ENCODE data around the gene MT1X. TPM values are rescaled to one million over a fixed set of nuclear protein-coding genes. Genes with fewer than 3 reads are reported as not detected.

MT1X gene
- total and polyA plus RNA-seq, 2 donors from 2014 or later, result 223 to 476 TPM

- intact Hi-C loops (cut with DNase I), result no loop called here
- no peak overlapping the region for H3K4me3 ChIP-seq (ENCODE audit: low read length in 3 of 3)
- no peak overlapping the region for H3K9ac ChIP-seq (ENCODE audit: low read length in 3 of 3)
- no peak overlapping the region for H3K27ac ChIP-seq (ENCODE audit: low read depth in 2 of 2, low read length in 2 of 2)
- no peaks in the 10 kb centered on the region for H3K36me3 ChIP-seq (ENCODE audit: control insufficient read depth in 2 of 3, insufficient read depth in 3 of 3, low read length in 3 of 3)
- H3K27me3 ChIP-seq (ENCODE audit: control insufficient read depth, insufficient read depth, low read length), result no peaks in the 10 kb centered on the region
- H3K4me1 ChIP-seq (ENCODE audit: control insufficient read depth in 2 of 3, insufficient read depth in 2 of 3, low read depth in 1 of 3, low read length in 3 of 3), result no peaks in the 10 kb centered on the region
- FAIRE-seq, result no peak
- no peak for TF ChIP-seq CTCF (IDR thresholded peaks at IDR 0.05; ENCODE audit: borderline replicate concordance, extremely low read depth, insufficient read depth)
- no peak for DNase-seq
- no peaks in the 10 kb centered on the region for H3K9me3 ChIP-seq (ENCODE audit: control insufficient read depth in 2 of 3, insufficient read depth in 1 of 3, low read length in 3 of 3)
Observed at GRCh38 chr16:56722200-56722842, 40.1 kb downstream of the MT1X start.

GRCh38 chr16:56724191-56724590, 41.9 kb downstream of the MT1X start:
- H3K4me1 ChIP-seq (ENCODE audit: control insufficient read depth in 2 of 3, insufficient read depth in 2 of 3, low read depth in 1 of 3, low read length in 3 of 3), result peaks cover 0 to 7% (median 4%) of the 10 kb centered on the region in 3 donors
- H3K27me3 ChIP-seq (ENCODE audit: control insufficient read depth, insufficient read depth, low read length), result no peaks in the 10 kb centered on the region
- no peak overlapping the region for H3K27ac ChIP-seq (ENCODE audit: low read depth in 2 of 2, low read length in 2 of 2)
- H3K9me3 ChIP-seq (ENCODE audit: control insufficient read depth in 2 of 3, insufficient read depth in 1 of 3, low read length in 3 of 3), result no peaks in the 10 kb centered on the region
- no peak for DNase-seq
- no peaks in the 10 kb centered on the region for H3K36me3 ChIP-seq (ENCODE audit: control insufficient read depth in 2 of 3, insufficient read depth in 3 of 3, low read length in 3 of 3)
- no peak overlapping the region for H3K9ac ChIP-seq (ENCODE audit: low read length in 3 of 3)
- intact Hi-C loops (cut with DNase I), result no loop called here
- FAIRE-seq, result no peak
- TF ChIP-seq CTCF (IDR thresholded peaks at IDR 0.05; ENCODE audit: borderline replicate concordance, extremely low read depth, insufficient read depth), result no peak
- no peak overlapping the region for H3K4me3 ChIP-seq (ENCODE audit: low read length in 3 of 3)

GRCh38 chr16:56726283-56726682, 44.0 kb downstream of the MT1X start:
- Histone ChIP-seq H3K27me3 (ENCODE audit: control insufficient read depth, insufficient read depth, low read length) (no peaks in the 10 kb centered on the region), H3K36me3 (ENCODE audit: control insufficient read depth in 2 of 3, insufficient read depth in 3 of 3, low read length in 3 of 3) (no peaks in the 10 kb centered on the region), H3K4me1 (ENCODE audit: control insufficient read depth in 2 of 3, insufficient read depth in 2 of 3, low read depth in 1 of 3, low read length in 3 of 3) (peaks cover 3 to 10% (median 6%) of the 10 kb centered on the region in 3 donors), H3K27ac (ENCODE audit: low read depth in 2 of 2, low read length in 2 of 2) (no peak overlapping the region), H3K4me3 (ENCODE audit: low read length in 3 of 3) (no peak overlapping the region), H3K9me3 (ENCODE audit: control insufficient read depth in 2 of 3, insufficient read depth in 1 of 3, low read length in 3 of 3) (no peaks in the 10 kb centered on the region), H3K9ac (ENCODE audit: low read length in 3 of 3) (no peak overlapping the region)
- FAIRE-seq (no peak), DNase-seq (no peak)
- TF ChIP-seq CTCF (IDR thresholded peaks at IDR 0.05; ENCODE audit: borderline replicate concordance, extremely low read depth, insufficient read depth), result no peak
- intact Hi-C loops (cut with DNase I), result no loop called here

- no peaks in the 10 kb centered on the region for H3K9me3 ChIP-seq (ENCODE audit: control insufficient read depth in 2 of 3, insufficient read depth in 1 of 3, low read length in 3 of 3)
- no peak for TF ChIP-seq CTCF (IDR thresholded peaks at IDR 0.05; ENCODE audit: borderline replicate concordance, extremely low read depth, insufficient read depth)
- DNase-seq (no peak), FAIRE-seq (no peak)
- no peak overlapping the region for H3K4me3 ChIP-seq (ENCODE audit: low read length in 3 of 3)
- no peak overlapping the region for H3K27ac ChIP-seq (ENCODE audit: low read depth in 2 of 2, low read length in 2 of 2)
- H3K9ac ChIP-seq (ENCODE audit: low read length in 3 of 3), result no peak overlapping the region
- peaks cover 3 to 11% (median 6%) of the 10 kb centered on the region in 3 donors for H3K4me1 ChIP-seq (ENCODE audit: control insufficient read depth in 2 of 3, insufficient read depth in 2 of 3, low read depth in 1 of 3, low read length in 3 of 3)
- no peaks in the 10 kb centered on the region for H3K27me3 ChIP-seq (ENCODE audit: control insufficient read depth, insufficient read depth, low read length)
- intact Hi-C loops (cut with DNase I), result no loop called here
- no peaks in the 10 kb centered on the region for H3K36me3 ChIP-seq (ENCODE audit: control insufficient read depth in 2 of 3, insufficient read depth in 3 of 3, low read length in 3 of 3)
Observed at GRCh38 chr16:56726926-56727325, 44.7 kb downstream of the MT1X start.

All from kidney (tissue), 14 donors.